HG02588 (cell line): ENCODE results near the gene RALBP1.
"Not testable (repeated sequence)": the region's sequence is repeated elsewhere in the genome, so short reads cannot be mapped to it uniquely, and the experiment has no call there.

Experiments
- ATAC-seq: cut with Tn5 transposase; IDR thresholded peaks from one replicate; pipeline ENCODE4 v1.9.1; 2021; ENCODE audit warnings: mild to moderate bottlenecking, moderate library complexity; ENCODE audit not compliant: unreplicated experiment

RALBP1 gene

GRCh38 chr18:9453283-9453682 is 22.0 kb upstream of the RALBP1 start:
- no peak for ATAC-seq

GRCh38 chr18:9454061-9454703 is 21.1 kb upstream of the RALBP1 start:
- no peak for ATAC-seq

GRCh38 chr18:9455718-9456511 is 19.4 kb upstream of the RALBP1 start:
- no peak for ATAC-seq

- ATAC-seq = no peak
Measured at GRCh38 chr18:9466127-9466526, 9.2 kb upstream of the RALBP1 start.

GRCh38 chr18:9466846-9467245 is 8.5 kb upstream of the RALBP1 start:
- no peak for ATAC-seq

- ATAC-seq = no peak
Measured at GRCh38 chr18:9468998-9469397, 6.3 kb upstream of the RALBP1 start.

- ATAC-seq = no peak
Measured at GRCh38 chr18:9469685-9470084, 5.6 kb upstream of the RALBP1 start.

GRCh38 chr18:9474108-9474982 is 968 bp upstream of the RALBP1 start:
- ATAC-seq = peak; percentile 14

GRCh38 chr18:9475643-9476591 is 604 bp downstream of the RALBP1 start:
- ATAC-seq = no peak

- ATAC-seq = not testable (repeated sequence)
Measured at GRCh38 chr18:9476949-9477348, 1.6 kb downstream of the RALBP1 start.

- no peak for ATAC-seq
Measured at GRCh38 chr18:9477509-9477908, 2.2 kb downstream of the RALBP1 start.

GRCh38 chr18:9478545-9478944 is 3.2 kb downstream of the RALBP1 start:
- no peak for ATAC-seq

GRCh38 chr18:9482790-9483189 is 7.5 kb downstream of the RALBP1 start:
- ATAC-seq = peak; percentile 55

GRCh38 chr18:9483526-9483925 is 8.2 kb downstream of the RALBP1 start:
- no peak for ATAC-seq

GRCh38 chr18:9484856-9485255 is 9.5 kb downstream of the RALBP1 start:
- ATAC-seq = not testable (repeated sequence)

- ATAC-seq = no peak
Measured at GRCh38 chr18:9488538-9488937, 13.2 kb downstream of the RALBP1 start.

- ATAC-seq = no peak
Measured at GRCh38 chr18:9494778-9495331, 19.5 kb downstream of the RALBP1 start.

- no peak for ATAC-seq
Measured at GRCh38 chr18:9495465-9495864, 20.2 kb downstream of the RALBP1 start.

GRCh38 chr18:9495916-9496705 is 20.8 kb downstream of the RALBP1 start:
- no peak for ATAC-seq
